ENCODE measurements around the gene FATE1.

The FATE1 gene

DNA sequence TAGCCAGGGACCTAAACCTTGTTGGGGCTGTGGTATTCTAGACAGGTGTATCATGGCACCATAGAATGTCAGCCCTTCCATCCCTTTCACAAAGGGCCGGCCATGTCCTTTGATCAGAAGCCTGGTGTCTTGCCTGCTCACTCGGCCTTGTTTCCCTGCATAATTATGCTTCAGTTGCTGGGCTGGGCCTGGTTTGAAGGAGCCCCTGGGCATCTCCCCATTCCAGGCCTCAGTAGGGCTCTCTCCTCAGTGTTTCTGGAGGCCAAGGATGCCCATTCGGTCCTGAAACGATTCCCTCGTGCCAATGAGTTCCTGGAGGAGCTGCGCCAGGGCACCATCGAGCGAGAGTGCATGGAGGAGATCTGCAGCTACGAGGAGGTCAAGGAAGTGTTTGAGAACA lies 16.1 kb upstream of the FATE1 start:
- no peak for TF ChIP-seq CTCF (IDR thresholded peaks at IDR 0.05; ENCODE audit: extremely low read depth, missing control alignments)
- DNase-seq (ENCODE audit: low spot score), result no peak

DNA sequence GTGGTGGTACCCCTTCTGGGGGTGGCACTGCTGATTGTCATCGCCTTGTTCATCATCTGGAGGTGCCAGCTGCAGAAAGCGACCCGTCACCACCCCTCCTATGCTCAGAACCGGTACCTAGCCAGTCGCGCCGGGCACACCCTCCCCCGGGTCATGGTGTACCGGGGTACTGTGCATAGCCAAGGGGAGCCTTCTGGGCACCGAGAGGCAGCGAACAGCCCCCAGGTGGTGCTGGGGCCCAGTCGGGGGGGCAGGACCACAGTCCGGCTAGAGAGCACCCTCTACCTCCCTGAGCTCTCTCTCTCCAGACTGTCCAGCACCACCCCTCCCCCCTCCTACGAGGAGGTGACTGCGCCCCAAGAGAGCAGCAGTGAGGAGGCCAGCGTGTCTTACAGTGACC lies 15.3 kb upstream of the FATE1 start:
- no peak for DNase-seq (ENCODE audit: low spot score)
- no peak for TF ChIP-seq CTCF (IDR thresholded peaks at IDR 0.05; ENCODE audit: extremely low read depth, missing control alignments)

DNA sequence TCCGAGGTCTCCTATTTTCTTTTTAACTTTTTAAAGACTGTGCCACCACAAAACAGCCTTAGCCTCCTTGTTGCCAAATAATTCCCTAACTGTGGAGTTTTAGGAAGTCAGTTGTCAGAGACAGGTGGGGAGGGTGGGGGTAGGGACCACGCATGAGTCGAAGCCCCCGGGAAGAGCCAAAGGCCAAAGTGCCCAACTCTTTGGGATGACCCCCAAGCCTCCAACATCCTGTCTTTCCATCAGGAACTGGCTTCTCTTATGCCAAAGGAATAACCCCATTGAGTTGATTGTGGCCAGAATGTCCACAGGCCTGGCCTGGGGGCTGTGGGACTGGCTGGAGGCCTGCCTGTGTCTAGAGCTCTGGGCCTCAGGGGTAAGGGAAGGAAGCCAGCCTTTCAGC lies 14.8 kb upstream of the FATE1 start:
- TF ChIP-seq CTCF (IDR thresholded peaks at IDR 0.05; ENCODE audit: extremely low read depth, missing control alignments), result no peak
- DNase-seq (ENCODE audit: low spot score), result no peak

- DNase-seq (ENCODE audit: low spot score), result no peak
- TF ChIP-seq CTCF (IDR thresholded peaks at IDR 0.05; ENCODE audit: extremely low read depth, missing control alignments), result no peak
These were observed 14.3 kb upstream of the FATE1 start for GRCh38 chrX:151701531-151701930.

DNA sequence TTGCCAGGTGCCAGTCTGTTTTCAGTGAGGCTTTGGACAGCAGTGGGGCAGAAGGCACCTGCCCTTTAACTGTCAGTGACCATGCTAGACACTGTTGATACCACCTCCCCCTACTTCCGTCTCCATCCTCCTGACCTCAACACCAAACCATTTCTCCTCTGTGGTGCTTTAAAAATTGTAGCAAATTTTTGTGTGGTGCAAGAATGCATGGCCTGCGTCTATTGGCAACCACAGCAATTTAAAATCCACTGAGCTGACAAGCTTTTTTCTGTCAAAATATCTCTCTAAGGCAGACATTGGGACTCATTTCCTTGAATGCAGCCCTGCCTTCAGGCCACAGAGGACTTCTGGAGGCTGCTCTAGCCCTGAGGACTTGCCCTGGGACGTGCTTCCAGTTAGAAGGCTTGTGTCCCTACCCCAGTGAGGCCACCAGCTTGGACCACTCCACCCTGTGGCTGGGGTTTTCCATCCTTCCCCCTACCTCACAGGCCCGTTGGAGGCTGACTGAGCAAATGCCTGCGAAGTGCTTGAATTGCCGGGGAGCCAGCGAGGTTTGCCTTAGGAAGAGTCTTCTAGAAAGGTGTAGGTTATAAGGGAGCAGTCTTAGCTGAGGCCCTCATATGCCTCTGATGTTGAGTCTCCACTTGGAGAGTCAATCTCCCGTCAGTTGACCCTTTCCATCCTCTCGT lies 13.7 kb upstream of the FATE1 start:
- no peak for DNase-seq (ENCODE audit: low spot score)
- TF ChIP-seq CTCF (IDR thresholded peaks at IDR 0.05; ENCODE audit: extremely low read depth, missing control alignments), result no peak

DNA sequence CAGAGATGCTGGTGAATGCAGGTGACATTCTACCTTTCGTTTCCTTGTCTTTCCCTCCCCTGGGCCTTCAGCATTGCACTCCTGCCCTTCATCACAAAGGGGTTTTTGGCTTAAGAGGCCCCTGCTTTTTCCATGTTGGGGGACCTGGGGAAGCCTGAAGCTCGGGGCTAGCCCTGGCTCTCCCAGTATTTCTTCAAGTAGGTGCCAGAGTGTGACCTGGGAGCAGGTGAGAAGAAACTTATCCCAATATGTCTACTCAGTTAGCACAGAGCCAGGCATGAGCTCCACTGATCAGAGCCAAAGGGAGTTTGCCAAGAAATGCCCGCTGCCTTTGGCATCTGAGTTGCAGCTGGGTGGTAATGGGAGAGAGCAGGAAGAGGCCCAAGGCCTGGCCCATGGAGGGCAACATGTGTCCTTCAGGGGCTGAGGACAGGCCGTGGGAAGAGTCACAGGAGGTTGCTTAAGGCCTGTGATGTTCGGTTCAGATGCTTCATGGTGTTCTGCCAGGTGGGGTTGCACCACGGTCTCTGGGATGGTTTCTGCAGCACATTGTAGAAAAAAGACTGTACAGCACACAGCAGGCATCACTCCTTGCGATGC lies 13.0 kb upstream of the FATE1 start:
- TF ChIP-seq CTCF (IDR thresholded peaks at IDR 0.05; ENCODE audit: extremely low read depth, missing control alignments), result no peak
- DNase-seq (ENCODE audit: low spot score), result no peak

GRCh38 chrX:151703487-151703886 lies 12.3 kb upstream of the FATE1 start:
- no peak for TF ChIP-seq CTCF (IDR thresholded peaks at IDR 0.05; ENCODE audit: extremely low read depth, missing control alignments)
- no peak for DNase-seq (ENCODE audit: low spot score)
